Astrocyte of the cerebellum (primary cell): ENCODE measurements around the gene SMYD3.

ENCODE experiments used
- DNase-seq: peaks from one replicate; pipeline ENCODE4 v3.0.0-alpha.2; 2011; ENCODE audit warnings: low read depth
- H3K4me3 ChIP-seq: 2 replicates; pipeline ENCODE4 v1.5.1; 2011; ENCODE audit warnings: mild to moderate bottlenecking, low read depth, low read length, moderate library complexity
- CTCF ChIP-seq: IDR thresholded peaks from 2 replicates; pipeline ENCODE4 v1.5.1; 2012; ENCODE audit warnings: low read length, low read depth, moderate library complexity, mild to moderate bottlenecking; ENCODE audit errors: missing control alignments
- in situ Hi-C: cut with HindIII; loops from 2 replicates; pipeline ENCODE4 v1.10.0; 2017; ENCODE audit warnings: low sequenced_read_pairs

SMYD3 gene

GRCh38 chr1:246200738-246201137, 306.3 kb downstream of the SMYD3 start:
- in situ Hi-C loops, result no loop called here
- TF ChIP-seq CTCF, result no peak
- DNase-seq, result no peak
- H3K4me3 ChIP-seq, result no peak overlapping the region

- DNase-seq, result no peak
- in situ Hi-C loops, result no loop called here
- H3K4me3 ChIP-seq, result no peak overlapping the region
- no peak for TF ChIP-seq CTCF
Measured at GRCh38 chr1:246200225-246200624, 306.9 kb downstream of the SMYD3 start.

- no peak overlapping the region for H3K4me3 ChIP-seq
- no peak for TF ChIP-seq CTCF
- in situ Hi-C loops, result no loop called here
- DNase-seq, result no peak
Measured at GRCh38 chr1:246199086-246199645, 307.9 kb downstream of the SMYD3 start.

- in situ Hi-C loops, result no loop called here
- no peak for TF ChIP-seq CTCF
- DNase-seq, result no peak
- no peak overlapping the region for H3K4me3 ChIP-seq
Measured at GRCh38 chr1:246198115-246198816, 308.8 kb downstream of the SMYD3 start.

DNA sequence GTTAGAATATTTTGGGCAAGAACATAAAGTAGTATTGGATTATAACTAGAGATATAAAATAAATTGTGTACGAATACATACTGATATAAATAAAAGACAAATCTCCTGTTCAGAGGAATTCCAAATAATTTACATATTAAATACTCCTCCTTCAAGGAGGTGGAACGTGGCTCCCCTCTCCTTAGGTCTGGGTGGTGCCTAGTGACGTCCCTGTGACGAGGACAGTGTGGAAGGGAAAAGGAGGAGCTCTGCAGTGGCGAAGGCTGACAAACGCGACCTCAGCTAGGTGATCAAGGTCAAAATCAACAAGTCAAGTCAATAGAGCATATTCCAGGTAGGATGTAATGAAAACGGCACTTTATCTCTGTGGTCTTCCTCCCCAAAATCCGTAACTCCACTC, 310.0 kb downstream of the SMYD3 start:
- in situ Hi-C loops, result no loop called here
- no peak overlapping the region for H3K4me3 ChIP-seq
- no peak for DNase-seq
- TF ChIP-seq CTCF, result no peak

- in situ Hi-C loops, result no loop called here
- DNase-seq, result no peak
- TF ChIP-seq CTCF, result no peak
Measured at GRCh38 chr1:246195296-246195695, 311.8 kb downstream of the SMYD3 start.

More at GRCh38 chr1:246195296-246195695, 311.8 kb downstream of the SMYD3 start:
- no peak overlapping the region for H3K4me3 ChIP-seq
